PC-3 (cell line): Measurements from ENCODE around the gene KRT80. TPM values are rescaled to one million over a fixed set of nuclear protein-coding genes. Genes with fewer than 3 reads are reported as not detected.
A peak's percentile ranks its signal among the peaks of the same experiment; 100 is the strongest.

Source experiments
- ATAC-seq: fragments of 200-7000 bp; cut with Tn5 transposase; 2 replicates; pipeline ENCODE4 v1.9.1; 2020; ENCODE audit warnings: mild to moderate bottlenecking, moderate library complexity
- BruUV-seq: library from RNA; stranded (reverse); fragments of 400-500 nt; replicated peaks from 2 replicates; lab custom pipeline; 2021; lab: Mats Ljungman, UMichigan
- CTCF ChIA-PET: fragments of 300-600 bp; sonication (Branson Sonifier 250); formaldehyde crosslinking; loops from one replicate; lab custom pipeline; 2022; ENCODE audit warnings: antibody characterized with exemption; lab: Charles Lee
- POLR2A ChIA-PET: fragments of 300-600 bp; sonication (Branson Sonifier 250); formaldehyde crosslinking; loops from one replicate; lab custom pipeline; 2022; ENCODE audit warnings: antibody characterized with exemption; ENCODE audit not compliant: unreplicated experiment; lab: Charles Lee
- DNase-seq: peaks from one replicate; pipeline ENCODE4 v3.0.0-alpha.2; 2015
- H2AFZ ChIP-seq: fragments of 300-600 bp; sonication (generic); 2 replicates; pipeline ENCODE4 v1.6.0; 2016; ENCODE audit warnings: antibody characterized with exemption, low read length
- H3F3A ChIP-seq: fragments of 300-600 bp; sonication (generic); one replicate; pipeline ENCODE4 v1.6.0; 2017; ENCODE audit warnings: antibody characterized with exemption, low read length, control low read depth, mild to moderate bottlenecking; ENCODE audit not compliant: unreplicated experiment
- H3K27ac ChIP-seq: fragments of 300-600 bp; sonication (generic); 2 replicates; pipeline ENCODE4 v1.5.1; 2016; ENCODE audit warnings: mild to moderate bottlenecking, low read length
- H3K27me3 ChIP-seq: fragments of 300-600 bp; sonication (generic); 2 replicates; pipeline ENCODE4 v1.6.1; 2016; ENCODE audit warnings: low read length, mixed read lengths
- H3K36me3 ChIP-seq: fragments of 300-600 bp; sonication (generic); 2 replicates; pipeline ENCODE4 v1.6.1; 2016; ENCODE audit warnings: low read depth, mixed run types, low read length, mixed read lengths
- H3K4me1 ChIP-seq: fragments of 300-600 bp; sonication (generic); 2 replicates; pipeline ENCODE4 v1.5.1; 2016; ENCODE audit warnings: low read length; ENCODE audit not compliant: insufficient read depth
- H3K4me2 ChIP-seq: fragments of 300-600 bp; sonication (generic); 2 replicates; pipeline ENCODE4 v1.6.0; 2016; ENCODE audit warnings: low read length
- H3K4me3 ChIP-seq: fragments of 300-600 bp; sonication (generic); 2 replicates; pipeline ENCODE4 v1.5.1; 2016; ENCODE audit warnings: mild to moderate bottlenecking, low read length, mixed read lengths
- H3K79me2 ChIP-seq: fragments of 300-600 bp; sonication (generic); 2 replicates; pipeline ENCODE4 v1.6.1; 2017; ENCODE audit warnings: low read length, mixed read lengths
- H3K9ac ChIP-seq: fragments of 300-600 bp; sonication (generic); 2 replicates; pipeline ENCODE4 v1.6.0; 2016; ENCODE audit warnings: mild to moderate bottlenecking, low read length
- H3K9me2 ChIP-seq: fragments of 300-600 bp; sonication (generic); replicated peaks from 2 replicates; pipeline ENCODE4 v1.6.1; 2016; ENCODE audit warnings: mixed run types, low read length, mixed read lengths
- H3K9me3 ChIP-seq: fragments of 300-600 bp; sonication (generic); 2 replicates; pipeline ENCODE4 v1.6.1; 2016; ENCODE audit warnings: low read length, mixed read lengths
- H4K20me1 ChIP-seq: fragments of 300-600 bp; sonication (generic); 2 replicates; pipeline ENCODE4 v1.6.1; 2016; ENCODE audit warnings: low read length, mixed read lengths
- EZH2 ChIP-seq: fragments of 300-600 bp; sonication (generic); IDR thresholded peaks from one replicate; pipeline ENCODE4 v1.6.1; 2017; ENCODE audit warnings: antibody characterized with exemption, mild to moderate bottlenecking, low read length; ENCODE audit not compliant: unreplicated experiment
- EZH2phosphoT487 ChIP-seq: fragments of 300-600 bp; sonication (generic); IDR thresholded peaks from 2 replicates; pipeline ENCODE4 v1.6.1; 2018; ENCODE audit warnings: mild to moderate bottlenecking, antibody characterized with exemption, low read length, borderline replicate concordance
- intact Hi-C: fragments of 100-400 bp; cut with micrococcal nuclease; formaldehyde crosslinking; loops from 2 replicates; pipeline ENCODE4 v1.9.0; 2023
- total RNA-seq: library from RNA; depleted of rRNA; stranded (reverse); fragments of >200 nt; gene quantifications from 2 replicates; pipeline ENCODE4 v1.2.3, GENCODE V29; 2014
- TF ChIP-seq, protein P1 (sequence below): fragments of 300-600 bp; sonication (generic); conservative IDR thresholded peaks from 2 replicates; pipeline ENCODE4 v1.5.1; 2017; ENCODE audit warnings: antibody characterized with exemption, low read depth, mild to moderate bottlenecking, low read length

KRT80 gene
- total RNA-seq, 1 experiment from 2014 or later: 19.8 TPM

DNA sequence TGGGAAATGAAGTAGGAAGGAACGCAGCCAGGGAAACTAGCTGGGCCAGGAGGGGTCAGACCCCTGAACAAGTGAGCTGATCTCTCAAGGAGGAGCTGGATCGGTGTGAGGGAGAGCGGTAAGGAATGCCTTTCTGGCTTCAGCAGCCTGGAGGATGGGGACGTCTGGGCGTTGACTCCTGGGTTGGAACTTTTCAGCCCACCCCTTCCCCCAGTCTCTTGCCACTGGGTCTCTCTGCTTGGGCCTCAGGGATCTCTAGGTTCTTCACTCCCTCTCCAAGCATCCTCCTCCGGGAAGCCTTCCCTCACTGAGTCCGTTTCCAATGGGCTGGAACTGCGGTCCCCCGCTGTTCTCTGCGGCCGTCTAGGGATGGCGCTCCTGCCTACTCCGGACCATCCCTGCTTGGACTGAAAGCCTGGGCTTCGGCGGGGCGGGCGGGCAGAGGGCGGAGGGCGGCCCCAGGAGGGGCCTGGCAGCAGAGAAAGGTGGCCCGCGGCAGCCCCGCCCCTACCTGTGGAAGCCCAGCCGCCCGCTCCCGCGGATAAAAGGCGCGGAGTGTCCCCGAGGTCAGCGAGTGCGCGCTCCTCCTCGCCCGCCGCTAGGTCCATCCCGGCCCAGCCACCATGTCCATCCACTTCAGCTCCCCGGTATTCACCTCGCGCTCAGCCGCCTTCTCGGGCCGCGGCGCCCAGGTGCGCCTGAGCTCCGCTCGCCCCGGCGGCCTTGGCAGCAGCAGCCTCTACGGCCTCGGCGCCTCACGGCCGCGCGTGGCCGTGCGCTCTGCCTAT lies 41.1 kb upstream of the KRT80 start, which contains the start of gene KRT7:
KRT7 (plus strand) TSS at position 570 of the 788 bp plus-strand sequence; CDS start at position 624, 54 bp downstream.
- ATAC-seq (peak; percentile 19), DNase-seq (peak; percentile 89)
- Histone ChIP-seq H2AFZ (no peak within 1 kb of the TSS), H3K27me3 (no peaks in the 10 kb centered on the region), H3K4me1 (peaks cover 82% of the 10 kb centered on the region), H3F3A (peaks cover 21% of the 10 kb centered on the region), H3K79me2 (peaks cover 70% of the 10 kb centered on the region), H3K9me2 (no peaks in the 10 kb centered on the region), H4K20me1 (peaks cover 36% of the 10 kb centered on the region), H3K9ac (peak within 1 kb of the TSS; percentile 92), H3K9me3 (no peaks in the 10 kb centered on the region), H3K4me3 (peak within 1 kb of the TSS; percentile 94), H3K27ac (peak within 1 kb of the TSS; percentile 91), H3K4me2 (peak within 1 kb of the TSS; percentile 99), H3K36me3 (peaks cover 40% of the 10 kb centered on the region)
- TSS peak; percentile 30 for BruUV-seq
- TF ChIP-seq, protein P1, sequence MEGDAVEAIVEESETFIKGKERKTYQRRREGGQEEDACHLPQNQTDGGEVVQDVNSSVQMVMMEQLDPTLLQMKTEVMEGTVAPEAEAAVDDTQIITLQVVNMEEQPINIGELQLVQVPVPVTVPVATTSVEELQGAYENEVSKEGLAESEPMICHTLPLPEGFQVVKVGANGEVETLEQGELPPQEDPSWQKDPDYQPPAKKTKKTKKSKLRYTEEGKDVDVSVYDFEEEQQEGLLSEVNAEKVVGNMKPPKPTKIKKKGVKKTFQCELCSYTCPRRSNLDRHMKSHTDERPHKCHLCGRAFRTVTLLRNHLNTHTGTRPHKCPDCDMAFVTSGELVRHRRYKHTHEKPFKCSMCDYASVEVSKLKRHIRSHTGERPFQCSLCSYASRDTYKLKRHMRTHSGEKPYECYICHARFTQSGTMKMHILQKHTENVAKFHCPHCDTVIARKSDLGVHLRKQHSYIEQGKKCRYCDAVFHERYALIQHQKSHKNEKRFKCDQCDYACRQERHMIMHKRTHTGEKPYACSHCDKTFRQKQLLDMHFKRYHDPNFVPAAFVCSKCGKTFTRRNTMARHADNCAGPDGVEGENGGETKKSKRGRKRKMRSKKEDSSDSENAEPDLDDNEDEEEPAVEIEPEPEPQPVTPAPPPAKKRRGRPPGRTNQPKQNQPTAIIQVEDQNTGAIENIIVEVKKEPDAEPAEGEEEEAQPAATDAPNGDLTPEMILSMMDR: peak; percentile 52
- no peak for TF ChIP-seq EZH2
- ChIA-PET CTCF (interaction anchor here (0.8 kb wide), 1 partner anchor 84 kb away, joined by 4 read pairs; no protein-coding TSS in a partner anchor), POLR2A (no interaction called here)
- intact Hi-C loops: no loop called here

DNA sequence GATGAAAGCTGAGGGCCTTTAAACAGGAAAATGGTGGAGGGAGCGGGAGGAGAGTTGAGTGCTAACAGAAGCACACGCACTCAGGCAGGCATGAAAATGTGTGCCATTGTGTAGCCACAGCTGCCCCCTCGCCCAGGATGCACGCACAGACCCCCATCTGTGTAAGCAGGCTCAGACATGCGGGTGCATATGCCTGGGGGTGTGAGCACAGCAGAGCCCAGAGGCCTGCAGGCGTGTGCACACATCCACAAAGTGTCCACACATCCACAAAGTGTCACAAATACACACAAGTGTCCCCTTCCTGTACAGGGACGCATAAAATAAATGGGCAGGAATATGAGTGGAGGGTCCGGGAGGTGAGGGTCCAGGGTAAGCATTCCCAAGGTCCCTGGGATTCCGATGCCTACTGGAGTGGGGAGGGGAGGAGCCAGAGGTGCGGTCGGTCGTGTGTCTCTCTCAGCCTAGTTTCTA lies 40.4 kb upstream of the KRT80 start:
- CTCF ChIA-PET: no interaction called here
- no peaks in the 10 kb centered on the region for H3K9me3 ChIP-seq
- no peaks in the 10 kb centered on the region for H3K9me2 ChIP-seq
- peaks cover 76% of the 10 kb centered on the region for H3K4me1 ChIP-seq
- POLR2A ChIA-PET: no interaction called here
- DNase-seq: no peak
- H3K9ac ChIP-seq: peak overlapping the region; percentile 92
- peak overlapping the region; percentile 99 for H3K4me2 ChIP-seq
- no peak for ATAC-seq
- BruUV-seq: no TSS peak
- no peaks in the 10 kb centered on the region for H3K27me3 ChIP-seq
- peaks cover 33% of the 10 kb centered on the region for H4K20me1 ChIP-seq
- H3K4me3 ChIP-seq: peak overlapping the region; percentile 94
- H2AFZ ChIP-seq: no peak overlapping the region
- peaks cover 21% of the 10 kb centered on the region for H3F3A ChIP-seq
- H3K36me3 ChIP-seq: peaks cover 34% of the 10 kb centered on the region
- H3K79me2 ChIP-seq: peaks cover 66% of the 10 kb centered on the region
- TF ChIP-seq EZH2 (no peak), EZH2phosphoT487 (no peak)
- TF ChIP-seq, protein P1: no peak
- H3K27ac ChIP-seq: peak overlapping the region; percentile 91
- intact Hi-C loops: no loop called here
